Measurements from ENCODE around the gene CAMK2A. TPM values are rescaled to one million over a fixed set of nuclear protein-coding genes. Genes with fewer than 3 reads are reported as not detected.

Gene CAMK2A
- total RNA-seq, 1 donor from 2014 or later: 42.6 TPM

DNA sequence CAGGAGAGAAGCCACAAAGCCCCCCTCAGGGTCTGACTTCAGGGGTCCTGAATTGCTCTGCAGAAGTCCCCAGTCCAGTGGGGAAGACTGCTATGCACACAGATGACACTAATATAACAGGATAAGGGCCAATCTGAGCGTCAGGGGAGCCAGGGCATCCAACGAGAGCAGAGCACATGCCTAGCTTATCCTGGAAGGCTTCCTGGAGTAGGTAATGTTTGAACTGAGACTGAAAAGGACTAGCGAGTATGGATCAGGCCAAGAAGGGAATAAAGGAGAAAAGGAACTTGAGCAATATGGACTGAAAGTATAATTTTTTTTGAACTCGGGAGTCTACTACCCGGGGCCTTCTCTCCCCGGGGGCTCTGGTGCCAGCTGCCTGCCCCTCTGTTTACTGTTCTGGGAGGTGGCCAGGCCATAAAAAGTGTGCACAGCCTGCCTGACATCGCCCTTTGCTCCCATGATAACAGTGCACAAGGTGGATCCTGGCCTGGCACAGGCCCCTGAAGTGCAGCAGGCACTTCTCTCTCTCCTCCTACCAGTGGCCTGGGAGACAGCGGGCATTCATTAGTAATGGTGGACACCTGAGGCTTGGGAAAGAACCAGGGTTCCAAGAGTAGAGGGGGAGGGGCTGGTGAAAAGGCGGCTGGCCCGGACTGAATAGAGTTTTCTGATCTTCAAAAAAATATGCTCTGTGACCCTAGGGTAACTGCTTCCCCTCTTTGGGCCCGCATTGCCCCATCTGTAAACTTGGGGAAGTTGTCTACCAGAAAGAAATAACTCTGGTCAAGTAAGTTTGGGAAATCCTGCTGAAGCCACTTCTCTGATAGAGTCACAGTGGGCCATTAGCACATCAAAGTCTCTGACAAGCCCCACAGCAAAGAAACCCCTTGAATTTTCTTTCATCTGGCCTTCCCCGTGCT, 104.3 kb downstream of the CAMK2A start:
- DNase-seq: no peak

DNA sequence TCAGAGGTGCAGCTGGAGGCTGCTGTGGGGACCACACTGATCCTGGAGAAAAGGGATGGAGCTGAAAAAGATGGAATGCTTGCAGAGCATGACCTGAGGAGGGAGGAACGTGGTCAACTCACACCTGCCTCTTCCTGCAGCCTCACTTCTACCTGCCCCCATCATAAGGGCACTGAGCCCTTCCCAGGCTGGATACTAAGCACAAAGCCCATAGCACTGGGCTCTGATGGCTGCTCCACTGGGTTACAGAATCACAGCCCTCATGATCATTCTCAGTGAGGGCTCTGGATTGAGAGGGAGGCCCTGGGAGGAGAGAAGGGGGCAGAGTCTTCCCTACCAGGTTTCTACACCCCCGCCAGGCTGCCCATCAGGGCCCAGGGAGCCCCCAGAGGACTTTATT, 105.6 kb downstream of the CAMK2A start:
- DNase-seq: no peak

DNA sequence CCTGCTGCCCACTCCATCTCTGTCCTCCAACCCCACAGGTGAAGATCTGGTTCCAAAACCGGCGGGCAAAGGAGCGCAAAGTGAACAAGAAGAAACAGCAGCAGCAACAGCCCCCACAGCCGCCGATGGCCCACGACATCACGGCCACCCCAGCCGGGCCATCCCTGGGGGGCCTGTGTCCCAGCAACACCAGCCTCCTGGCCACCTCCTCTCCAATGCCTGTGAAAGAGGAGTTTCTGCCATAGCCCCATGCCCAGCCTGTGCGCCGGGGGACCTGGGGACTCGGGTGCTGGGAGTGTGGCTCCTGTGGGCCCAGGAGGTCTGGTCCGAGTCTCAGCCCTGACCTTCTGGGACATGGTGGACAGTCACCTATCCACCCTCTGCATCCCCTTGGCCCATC, 106.1 kb downstream of the CAMK2A start:
- no peak for DNase-seq

DNA sequence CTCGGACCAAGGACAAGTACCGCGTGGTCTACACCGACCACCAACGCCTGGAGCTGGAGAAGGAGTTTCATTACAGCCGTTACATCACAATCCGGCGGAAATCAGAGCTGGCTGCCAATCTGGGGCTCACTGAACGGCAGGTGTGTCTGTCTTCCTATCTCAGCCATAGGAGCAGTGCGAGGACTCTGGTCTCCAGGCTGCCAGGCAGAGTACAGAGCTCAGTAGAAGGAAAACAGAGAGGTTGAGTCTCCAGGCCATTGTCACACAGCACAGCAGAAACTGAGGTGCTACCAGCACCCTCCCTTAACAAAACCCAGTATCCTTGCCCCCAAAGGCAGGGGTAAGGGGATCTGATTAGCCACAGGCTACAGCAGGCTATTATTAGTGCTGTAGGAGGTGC, 106.8 kb downstream of the CAMK2A start:
- no peak for DNase-seq

DNA sequence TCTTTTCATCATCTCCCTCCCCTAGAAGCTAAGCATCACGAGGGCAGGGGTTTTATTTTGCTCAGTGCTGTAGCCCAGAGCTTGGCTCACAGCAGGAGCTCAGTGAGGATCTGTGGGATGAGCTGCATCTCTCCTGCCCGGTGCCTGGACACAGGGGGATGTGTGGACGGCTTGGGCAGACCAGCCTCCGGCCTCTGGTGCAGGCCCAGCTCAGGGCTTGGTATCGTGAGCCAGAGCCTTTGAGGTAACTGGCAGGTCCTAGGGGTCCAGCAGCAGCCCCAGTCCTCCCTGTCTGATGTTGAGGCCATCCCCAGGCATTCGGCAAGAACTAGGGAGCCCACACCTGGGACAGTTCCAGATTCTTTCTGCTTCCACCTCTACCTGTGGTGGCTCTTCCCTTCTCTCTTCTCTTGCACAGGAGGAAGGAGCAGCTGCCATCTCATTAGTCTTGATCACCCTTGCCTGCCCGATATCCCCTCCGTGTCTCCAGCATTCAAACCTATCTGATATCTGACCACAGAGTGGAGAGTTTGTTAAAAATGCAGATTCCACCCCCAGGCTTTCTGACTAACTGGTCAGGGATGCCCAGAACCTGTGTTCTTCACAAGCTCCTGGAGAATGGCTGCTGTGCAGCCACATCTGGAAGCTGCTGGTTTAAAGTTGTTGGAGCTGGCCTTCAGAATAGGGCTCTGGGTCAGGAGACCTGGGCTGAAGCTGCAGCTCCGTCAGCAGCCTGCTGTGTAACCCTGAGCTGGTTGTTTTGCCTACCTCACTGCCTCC, 107.6 kb downstream of the CAMK2A start:
- DNase-seq: no peak

DNA sequence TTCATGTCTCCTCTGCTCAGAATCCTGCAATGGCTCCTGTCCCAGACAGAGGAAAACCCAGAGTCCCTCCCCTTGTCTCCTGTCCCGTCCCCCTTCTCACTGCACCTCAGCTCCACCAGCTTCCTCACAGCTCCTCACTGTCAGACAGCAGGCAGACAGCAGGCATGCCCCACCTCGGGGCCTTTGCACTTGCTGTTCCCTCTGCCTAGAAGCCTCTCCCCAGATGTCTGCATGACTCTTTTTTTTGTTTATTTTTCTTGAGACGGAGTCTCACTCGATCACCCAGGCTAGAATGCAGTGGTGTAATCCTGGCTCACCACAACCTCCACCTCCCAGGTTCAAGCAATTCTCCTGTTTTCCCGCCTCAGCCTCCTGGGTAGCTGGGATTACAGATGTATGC, 108.5 kb downstream of the CAMK2A start:
- no peak for DNase-seq

DNA sequence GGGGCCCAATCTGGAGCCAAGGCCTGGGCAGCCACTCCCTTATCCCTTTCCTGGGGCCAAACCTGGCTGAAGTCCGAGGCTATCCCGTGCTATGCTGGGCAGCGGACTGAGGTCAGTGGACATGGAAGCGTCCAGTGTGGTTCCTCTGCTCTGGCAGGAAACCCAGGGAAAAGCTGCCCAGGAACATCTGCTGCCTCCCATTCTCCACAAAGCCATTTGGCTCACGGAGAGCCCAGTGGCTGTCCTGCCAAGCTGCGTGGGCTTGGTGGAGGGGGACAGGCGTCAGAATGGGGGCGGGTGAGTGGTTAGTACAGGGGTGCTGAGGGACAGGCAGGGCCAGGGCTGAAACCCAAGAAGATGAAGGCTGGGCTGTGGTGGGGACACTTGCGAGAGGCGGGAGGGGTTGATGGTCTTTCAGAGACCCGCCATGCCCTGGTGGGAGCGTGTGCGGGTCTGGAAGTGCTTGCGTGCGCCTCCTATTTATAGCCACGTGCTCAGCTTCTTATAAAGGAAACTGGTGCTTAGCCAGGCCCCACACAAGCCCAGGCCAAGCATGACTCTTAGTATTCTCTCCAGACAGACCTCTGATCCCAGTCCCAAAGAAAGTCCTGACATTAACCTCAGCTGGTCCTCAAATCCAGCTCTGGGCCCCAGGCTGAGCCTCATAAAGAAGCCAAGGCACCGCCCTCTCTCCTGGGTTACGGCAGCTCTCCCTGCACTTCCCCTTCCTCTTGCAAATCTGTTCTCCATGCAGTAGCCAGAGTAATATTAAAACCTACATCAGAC, 109.1 kb downstream of the CAMK2A start:
- DNase-seq: peak; percentile 71

DNA sequence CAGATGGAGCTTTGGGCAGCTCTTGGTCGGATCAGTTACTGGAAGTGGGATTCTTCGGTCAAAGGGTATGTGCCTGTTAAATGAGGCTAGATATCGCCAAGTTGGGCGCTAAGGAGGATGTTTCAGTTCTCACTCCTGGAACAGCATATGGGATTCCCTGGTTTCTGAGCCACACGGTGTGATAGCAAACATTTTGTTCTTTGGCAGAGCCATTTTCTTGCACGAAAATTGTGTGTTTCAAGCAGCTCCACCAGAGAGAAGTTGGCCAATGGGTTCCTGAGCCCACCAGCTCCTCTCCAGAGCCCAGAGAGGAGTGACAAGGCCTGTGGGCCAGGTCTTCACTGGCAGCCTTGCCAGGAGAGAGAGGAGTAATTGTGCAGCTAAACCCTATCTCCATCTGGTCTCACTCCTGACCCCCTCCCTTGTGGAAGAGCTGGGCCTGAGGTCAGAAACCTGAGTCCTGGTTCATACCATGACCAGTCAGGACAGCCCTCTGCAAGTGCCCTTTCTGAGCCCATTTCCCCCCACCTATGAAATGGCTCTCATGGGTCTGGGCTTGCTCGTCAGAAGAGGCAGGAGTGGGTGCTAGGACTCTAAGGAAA, 110.5 kb downstream of the CAMK2A start:
- no peak for DNase-seq

DNA sequence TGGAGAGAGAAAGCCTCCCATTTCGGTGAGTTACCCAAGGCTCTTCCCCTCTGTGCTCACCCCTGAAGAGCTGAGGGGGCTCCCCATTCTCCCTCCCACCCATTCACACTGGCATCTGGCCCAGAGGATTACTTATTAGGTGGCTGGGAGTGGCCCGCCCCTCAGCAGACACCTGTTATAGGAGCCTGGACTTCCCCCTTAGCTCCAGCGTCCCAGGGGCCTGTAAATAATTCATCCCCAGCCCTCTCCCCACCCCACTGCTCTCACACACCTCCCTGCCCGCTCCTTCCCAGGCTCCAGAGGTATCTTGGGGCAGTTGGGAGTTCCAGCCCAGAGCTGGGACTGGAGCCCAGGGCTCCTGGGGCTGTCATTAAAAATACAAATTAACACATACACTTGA, 111.3 kb downstream of the CAMK2A start:
- no peak for DNase-seq

DNA sequence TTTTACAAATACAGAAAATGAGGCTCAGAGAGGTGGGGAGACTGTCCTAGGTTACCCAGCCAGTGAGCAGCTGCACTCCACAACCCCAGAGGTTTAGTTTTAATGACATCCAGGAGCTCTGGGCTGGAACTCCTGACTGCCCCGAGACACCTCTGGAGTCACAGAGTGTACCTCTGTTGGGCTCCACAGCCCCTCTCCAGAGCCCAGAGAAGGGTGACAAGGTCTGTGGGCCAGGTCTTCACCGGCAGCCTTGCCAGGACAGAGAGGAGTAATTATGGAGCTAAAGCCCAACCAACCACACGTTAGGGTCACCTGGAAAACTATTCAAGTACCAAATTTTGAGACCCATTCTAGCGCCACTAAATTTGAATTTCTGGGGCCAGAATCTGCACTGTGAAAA, 111.9 kb downstream of the CAMK2A start:
- no peak for DNase-seq

DNA sequence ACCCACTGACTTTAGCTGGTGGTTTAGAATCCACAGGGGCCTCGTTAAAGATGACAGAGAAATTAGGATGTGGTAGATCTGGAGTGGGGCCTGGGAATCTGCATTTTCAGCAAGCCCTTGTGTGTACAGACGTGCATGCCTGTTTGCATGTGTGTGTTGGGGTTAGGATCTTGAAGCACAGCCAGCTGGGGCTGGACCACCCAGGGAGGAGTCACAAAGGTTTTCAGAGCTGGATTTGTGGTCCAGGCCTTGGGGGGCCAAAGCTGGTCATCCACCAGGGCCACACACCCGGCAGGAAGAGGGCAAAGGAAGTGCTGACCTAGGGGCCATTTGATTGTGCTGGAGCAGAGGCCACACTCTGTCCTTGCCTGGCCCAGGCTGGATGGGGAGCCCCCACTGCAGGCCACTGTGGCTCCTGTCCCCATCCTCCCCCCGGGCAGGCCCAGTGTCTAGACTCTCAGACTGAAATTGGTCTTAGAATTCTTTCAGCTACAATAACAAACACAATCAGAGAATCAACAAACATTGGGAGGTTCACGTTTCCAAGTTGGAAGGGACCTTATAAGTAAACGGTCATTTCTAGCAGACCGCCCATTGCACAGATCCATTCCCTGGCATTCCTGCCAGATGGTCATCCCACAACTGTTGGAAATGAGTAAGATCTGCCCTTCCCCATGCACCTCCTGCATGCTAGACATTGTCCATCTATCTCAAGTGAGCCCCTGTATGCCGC, 112.7 kb downstream of the CAMK2A start:
- DNase-seq: no peak

DNA sequence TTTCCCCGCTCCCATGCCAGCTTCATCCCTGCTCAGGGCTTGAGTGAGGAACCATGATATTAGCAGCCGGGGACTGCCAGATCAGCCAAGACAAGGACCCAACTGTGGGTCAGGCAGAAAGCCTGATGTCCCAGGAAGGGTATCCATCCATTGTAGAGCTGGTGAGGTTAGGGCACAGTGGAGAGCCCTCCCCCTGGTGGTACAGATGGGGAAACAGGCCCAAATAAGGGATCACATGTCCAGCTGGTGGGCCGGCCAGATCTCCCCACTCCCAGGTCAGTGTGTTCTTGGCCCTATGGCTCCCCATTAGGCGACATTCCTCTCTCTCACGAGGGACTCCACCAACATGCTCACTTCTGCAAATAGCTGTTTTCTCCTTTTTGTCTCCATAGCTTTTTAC, 114.0 kb downstream of the CAMK2A start:
- no peak for DNase-seq

DNA sequence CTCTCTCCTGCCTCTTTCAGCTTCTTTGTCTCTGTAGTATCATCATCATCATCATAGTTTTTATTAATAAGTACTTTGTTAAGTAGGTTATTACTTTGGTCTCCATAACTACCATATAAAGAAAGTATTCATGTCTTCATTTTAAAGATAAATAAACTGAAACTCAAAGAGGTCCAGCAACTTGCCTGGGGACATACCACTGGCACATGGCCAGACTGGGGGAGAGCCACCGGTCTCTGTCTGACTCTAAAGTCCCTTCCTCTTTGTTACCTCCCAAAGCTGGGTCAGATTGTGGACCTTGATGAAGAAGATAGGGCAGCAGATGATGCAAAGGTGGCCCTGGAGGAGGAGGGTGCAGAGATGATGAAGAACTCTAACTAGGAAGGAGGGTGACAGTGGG, 114.5 kb downstream of the CAMK2A start:
- no peak for DNase-seq

DNA sequence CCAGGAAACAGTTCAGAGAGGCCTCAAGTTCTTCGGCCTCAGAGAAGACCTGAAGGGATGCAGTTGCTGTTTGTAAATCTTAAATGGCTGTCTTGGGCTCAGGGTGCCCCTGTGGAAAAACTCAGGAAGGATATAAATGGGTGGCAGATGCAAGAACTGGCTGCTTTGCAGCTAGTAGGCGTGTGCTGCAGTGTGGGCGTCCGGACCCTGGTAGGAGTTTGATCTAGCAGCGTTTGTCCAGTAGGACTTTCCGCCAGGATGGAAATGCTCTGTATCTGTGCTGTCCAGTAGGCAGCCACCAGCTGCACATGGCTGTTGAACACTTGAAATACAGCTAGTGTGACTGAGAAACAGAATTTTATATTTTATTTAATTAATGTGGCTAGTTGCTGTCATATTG, 115.3 kb downstream of the CAMK2A start:
- no peak for DNase-seq

DNA sequence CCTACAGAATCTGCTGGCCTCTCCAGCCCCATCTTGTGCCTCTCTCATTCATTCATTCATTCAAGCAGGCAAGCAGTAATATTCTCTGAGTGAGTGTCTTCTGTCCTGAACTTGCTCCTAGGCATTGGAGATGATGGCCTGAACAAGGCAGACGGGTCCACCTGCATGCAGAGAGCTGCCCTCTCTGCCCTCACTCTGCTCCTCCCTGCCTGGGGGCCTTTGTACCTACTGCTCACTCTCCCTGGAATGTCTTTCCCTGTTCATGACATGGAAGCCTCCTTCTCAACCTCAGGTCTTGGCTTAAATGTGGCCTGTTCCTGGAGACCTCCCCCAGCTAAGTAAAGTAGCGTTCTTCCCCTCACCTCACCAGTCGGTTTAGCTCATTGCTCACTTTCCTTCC, 116.4 kb downstream of the CAMK2A start:
- no peak for DNase-seq

DNA sequence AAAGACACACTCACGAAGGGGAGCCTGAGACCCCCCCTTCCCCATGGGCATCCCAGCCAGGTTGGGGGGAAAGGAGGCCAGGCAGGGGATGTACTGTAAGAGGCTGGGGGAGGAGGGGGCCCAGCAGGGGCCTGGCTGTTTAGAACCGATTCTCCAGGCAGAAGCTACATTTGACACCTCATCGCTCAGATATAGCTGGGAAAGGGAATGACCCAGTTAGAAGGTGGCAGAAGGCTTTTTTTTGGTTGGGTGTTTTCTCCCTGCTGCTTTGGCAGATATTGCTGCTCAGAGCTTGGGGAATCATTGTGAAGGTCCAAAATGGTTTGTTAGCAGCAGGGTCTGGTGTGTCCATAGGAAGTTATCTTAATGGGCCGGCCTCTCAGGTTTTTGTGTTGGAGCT, 117.0 kb downstream of the CAMK2A start:
- no peak for DNase-seq

DNA sequence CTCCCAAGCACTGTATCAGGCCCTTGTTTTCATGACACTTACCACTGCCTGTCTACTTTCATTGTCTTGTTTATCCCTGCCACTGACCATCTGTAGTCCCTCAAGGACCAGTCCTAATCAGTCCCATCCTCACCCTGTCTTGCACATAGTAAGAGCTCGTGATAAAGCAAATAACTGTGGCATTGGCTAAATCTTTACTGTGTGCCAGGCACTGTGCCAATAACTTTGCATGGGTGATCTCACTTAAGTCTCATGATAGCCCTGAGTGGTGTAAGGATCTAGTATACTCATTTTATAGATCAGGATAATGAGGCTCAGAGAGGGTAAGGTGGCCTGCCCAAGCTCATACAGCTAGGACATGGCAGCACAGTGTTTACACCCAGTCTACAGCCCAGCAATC, 117.4 kb downstream of the CAMK2A start:
- DNase-seq: no peak
